C4-2B (cell line): ENCODE results near the gene RBMS3.

ENCODE experiments used
- H3K27ac ChIP-seq: fragments of 450-650 bp; 2 replicates; pipeline ENCODE4 v1.5.1; 2017
- ZFX ChIP-seq: fragments of 450-650 bp; IDR thresholded peaks from 2 replicates; pipeline ENCODE4 v1.6.1; 2017
- TF ChIP-seq, protein P1 (sequence below): fragments of 450-650 bp; conservative IDR thresholded peaks from 2 replicates; pipeline ENCODE4 v1.5.1; 2017; ENCODE audit warnings: mild to moderate bottlenecking

Gene RBMS3

DNA sequence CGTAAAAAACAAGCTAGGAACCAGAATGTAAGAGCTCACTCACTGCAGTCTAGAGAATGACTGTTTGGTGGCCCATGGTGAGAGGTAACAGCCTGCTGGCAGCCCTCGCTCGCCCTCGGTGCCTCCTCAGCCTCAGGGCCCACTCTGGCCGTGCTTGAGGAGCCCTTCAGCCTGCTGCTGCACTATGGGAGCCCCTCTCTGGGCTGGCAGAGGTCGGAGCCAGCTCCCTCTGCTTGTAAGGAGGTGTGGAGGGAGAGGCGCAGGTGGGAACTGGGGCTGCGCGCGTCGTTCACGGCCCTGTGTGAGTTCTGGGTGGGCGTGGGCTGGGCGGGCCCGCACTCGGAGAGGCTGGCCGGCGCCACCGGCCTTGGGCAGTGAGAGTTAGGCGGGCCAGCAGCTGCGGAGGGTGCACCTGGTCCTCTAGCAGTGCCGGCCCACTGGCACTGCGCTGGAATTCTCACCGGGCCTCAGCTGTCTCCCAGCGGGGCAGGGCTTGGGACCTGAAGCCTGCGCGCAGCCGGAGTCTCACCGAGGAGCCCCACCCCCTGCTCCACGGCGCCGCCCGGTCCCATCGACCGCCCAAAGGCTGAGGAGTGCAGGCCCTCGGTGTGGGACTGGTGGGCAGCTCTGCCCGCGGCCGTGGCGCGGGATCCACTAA is 420.6 kb downstream of the RBMS3 start:
- TF ChIP-seq ZFX, result no peak
- TF ChIP-seq, protein P1, sequence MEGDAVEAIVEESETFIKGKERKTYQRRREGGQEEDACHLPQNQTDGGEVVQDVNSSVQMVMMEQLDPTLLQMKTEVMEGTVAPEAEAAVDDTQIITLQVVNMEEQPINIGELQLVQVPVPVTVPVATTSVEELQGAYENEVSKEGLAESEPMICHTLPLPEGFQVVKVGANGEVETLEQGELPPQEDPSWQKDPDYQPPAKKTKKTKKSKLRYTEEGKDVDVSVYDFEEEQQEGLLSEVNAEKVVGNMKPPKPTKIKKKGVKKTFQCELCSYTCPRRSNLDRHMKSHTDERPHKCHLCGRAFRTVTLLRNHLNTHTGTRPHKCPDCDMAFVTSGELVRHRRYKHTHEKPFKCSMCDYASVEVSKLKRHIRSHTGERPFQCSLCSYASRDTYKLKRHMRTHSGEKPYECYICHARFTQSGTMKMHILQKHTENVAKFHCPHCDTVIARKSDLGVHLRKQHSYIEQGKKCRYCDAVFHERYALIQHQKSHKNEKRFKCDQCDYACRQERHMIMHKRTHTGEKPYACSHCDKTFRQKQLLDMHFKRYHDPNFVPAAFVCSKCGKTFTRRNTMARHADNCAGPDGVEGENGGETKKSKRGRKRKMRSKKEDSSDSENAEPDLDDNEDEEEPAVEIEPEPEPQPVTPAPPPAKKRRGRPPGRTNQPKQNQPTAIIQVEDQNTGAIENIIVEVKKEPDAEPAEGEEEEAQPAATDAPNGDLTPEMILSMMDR, result no peak

DNA sequence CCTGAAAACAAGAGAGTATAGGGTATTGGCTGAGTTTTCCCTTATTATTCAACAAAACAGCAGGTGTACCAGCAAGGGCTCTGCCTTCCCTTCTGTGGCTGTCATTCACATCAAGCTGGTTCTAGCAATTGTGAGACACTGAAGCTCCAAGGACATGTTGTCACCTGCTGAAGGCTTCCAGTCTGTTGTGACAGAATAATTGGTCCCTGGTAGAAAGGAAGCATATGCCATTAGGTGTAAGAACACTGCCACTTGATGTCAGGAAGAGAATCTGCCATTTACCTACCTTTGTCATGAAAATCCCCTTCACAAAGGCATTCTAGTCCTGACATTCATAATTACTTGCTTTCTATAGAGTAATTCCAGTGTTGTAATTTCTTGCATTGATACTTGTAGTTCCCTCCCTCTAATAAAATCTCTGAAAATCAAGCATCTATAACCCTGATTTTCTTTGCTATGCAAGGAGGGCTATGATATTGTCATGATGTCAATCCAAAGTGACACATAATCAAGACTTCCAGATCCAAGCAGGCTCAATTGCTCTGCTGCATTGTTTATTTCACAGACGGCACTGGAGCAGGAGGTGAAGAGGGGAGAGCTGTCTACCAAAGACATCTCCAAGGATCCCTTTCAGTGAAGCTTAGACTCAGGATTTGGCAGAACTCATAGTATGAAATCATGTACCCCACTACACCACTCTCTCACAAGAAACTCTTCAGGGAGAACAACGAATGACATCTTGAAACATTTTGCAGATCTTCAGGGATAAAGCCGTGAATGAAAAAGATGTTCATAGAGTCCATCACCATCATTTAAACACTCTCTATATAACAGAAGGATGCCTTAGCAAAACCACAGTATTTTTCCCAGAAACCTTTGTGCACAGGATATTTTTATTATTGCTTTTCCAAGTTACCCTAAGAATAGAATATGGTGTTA is 425.3 kb downstream of the RBMS3 start:
- no peak for TF ChIP-seq ZFX
- TF ChIP-seq, protein P1, result no peak
- H3K27ac ChIP-seq, result no peak overlapping the region

More for the DNA sequence above, 420.6 kb downstream of the RBMS3 start:
- H3K27ac ChIP-seq, result no peak overlapping the region

DNA sequence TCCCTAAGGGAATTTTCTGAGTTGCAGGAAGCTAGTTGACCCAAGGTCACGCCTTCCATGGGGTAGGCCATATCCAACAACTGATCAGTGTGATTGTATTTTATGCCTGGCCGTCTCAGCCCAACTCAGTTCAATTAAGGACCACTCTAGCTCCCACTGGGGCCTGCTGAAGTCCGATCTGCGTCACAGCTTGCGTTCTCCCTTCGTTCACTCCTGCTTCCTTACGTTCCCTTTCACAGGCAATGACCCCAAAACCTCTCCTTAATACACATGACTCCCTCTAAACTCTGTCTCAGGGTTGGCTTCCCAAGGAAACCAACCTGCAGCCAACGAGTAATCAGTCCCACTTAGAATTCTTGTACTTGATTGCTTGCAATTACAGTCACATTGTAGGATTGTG is 428.0 kb downstream of the RBMS3 start:
- no peak overlapping the region for H3K27ac ChIP-seq
- TF ChIP-seq, protein P1, result no peak
- no peak for TF ChIP-seq ZFX

DNA sequence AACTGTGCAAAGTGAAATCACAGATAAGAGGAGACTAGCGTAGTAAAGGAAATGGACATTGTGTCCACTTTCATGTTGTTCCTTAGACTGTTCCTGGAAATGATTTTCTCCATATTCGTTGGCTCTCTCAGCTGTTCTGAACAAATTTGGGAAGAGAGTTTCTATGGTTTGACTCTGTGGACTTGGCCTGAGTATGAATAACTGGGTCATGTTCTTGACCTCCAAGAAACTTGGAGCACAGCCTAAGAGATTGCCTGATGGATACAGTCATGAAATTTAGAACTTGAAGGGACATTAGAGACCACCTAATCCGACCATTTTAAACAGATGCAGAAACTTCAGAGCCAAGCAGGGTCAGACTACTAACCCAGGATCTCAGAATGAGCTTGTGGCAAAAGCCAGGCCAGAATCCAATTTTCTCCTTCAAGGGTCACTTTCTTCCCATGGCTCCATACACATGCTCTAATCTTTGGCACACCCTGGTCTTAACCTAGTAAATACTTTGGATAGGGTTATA is 430.4 kb downstream of the RBMS3 start:
- TF ChIP-seq, protein P1, result no peak
- TF ChIP-seq ZFX, result no peak
- H3K27ac ChIP-seq, result no peak overlapping the region

DNA sequence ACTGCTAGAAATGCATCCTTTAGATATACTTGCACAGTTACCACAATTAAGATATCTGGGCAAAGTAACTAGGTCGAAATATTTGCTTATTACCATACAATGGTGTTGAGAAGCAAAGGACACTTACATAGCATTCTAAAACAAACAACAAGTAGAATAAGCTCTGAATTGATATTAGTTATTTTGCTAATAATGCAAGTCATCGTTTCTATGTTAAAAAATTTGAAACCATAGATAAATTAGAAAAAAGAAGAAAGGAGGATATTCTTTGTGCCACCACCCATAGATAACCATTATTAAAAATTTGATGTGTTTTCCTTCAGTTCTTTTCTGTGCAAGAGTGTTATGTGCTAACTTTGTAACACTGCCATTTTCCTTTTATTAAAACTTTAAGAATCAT is 435.3 kb downstream of the RBMS3 start:
- TF ChIP-seq ZFX, result no peak
- TF ChIP-seq, protein P1, result no peak
- H3K27ac ChIP-seq, result no peak overlapping the region

DNA sequence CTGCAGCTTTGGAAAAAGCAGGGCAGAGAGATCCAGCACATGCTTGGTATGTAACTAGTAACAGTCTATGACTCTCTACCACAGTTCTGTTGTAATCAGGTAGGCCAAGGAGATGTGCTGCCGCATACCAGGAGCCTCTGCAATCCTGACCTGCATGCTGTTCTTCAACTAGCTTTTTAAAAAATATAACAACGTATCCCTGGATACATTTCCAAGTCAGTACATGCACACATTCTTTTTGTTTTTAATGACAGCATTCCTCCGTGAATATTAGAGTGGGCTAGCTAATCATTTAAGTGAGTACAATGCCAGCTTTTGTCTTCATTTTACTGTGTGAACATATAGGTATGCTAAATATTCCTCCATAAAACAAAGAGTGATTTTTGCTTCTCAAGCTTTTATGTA is 437.8 kb downstream of the RBMS3 start:
- TF ChIP-seq, protein P1, result no peak
- no peak for TF ChIP-seq ZFX
- no peak overlapping the region for H3K27ac ChIP-seq

DNA sequence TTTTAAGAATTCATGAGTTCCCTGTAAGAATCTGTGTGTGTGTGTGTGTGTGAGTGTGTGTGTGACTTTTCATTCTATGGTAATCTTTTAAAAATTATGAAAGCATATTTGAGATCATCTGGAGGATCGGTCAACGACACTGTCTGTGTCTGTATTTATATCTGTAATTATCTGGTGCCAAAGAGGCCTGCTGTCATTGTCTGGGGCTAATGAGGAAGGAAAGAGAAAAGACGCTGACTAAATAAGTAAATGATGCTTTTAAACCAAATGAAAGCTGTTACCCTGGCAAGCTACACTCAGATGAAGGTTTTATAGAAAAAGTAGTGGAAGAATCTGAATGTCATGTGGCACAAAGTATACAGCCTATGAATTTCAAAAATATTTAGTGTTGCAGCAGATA is 439.8 kb downstream of the RBMS3 start:
- H3K27ac ChIP-seq, result no peak overlapping the region
- TF ChIP-seq, protein P1, result no peak
- no peak for TF ChIP-seq ZFX
